Vagina (tissue), 2 donors: ENCODE measurements around the gene TMC8. TPM values are rescaled to one million over a fixed set of nuclear protein-coding genes. Genes with fewer than 3 reads are reported as not detected.

Source experiments
- DNase-seq, 2 donors: peaks; one replicate each; pipeline ENCODE4 v3.0.0-alpha.2; 2017; ENCODE audit errors: extremely low spot score in 2 of 2
- H3K27ac ChIP-seq: fragments of 200-600 bp; sonication (generic); one replicate; pipeline ENCODE4 v1.5.1; 2019
- H3K27me3 ChIP-seq: fragments of 200-600 bp; sonication (generic); one replicate; pipeline ENCODE4 v1.5.1; 2019
- H3K36me3 ChIP-seq, 2 donors: fragments of 200-600 bp; sonication (generic); one replicate each; pipeline ENCODE4 v1.5.1; 2017 to 2019
- H3K4me1 ChIP-seq: fragments of 200-600 bp; sonication (generic); one replicate; pipeline ENCODE4 v1.5.1; 2019
- H3K4me3 ChIP-seq, 2 donors: fragments of 200-600 bp; sonication (generic); 1 replicate in 1 of 2; 2 replicates in 1 of 2; pipeline ENCODE4 v1.5.1; 2016 to 2019
- H3K9me3 ChIP-seq: fragments of 200-600 bp; sonication (generic); one replicate; pipeline ENCODE4 v1.5.1; 2019
- CTCF ChIP-seq, 3 experiments: fragments of 450-650 bp in 2 of 3; fragments of 200-600 bp in 1 of 3; sonication (generic) in 1 of 3; IDR thresholded peaks; one replicate each; pipeline ENCODE4 v1.5.1; 2017 to 2019; ENCODE audit warnings: antibody characterized with exemption in 3 of 3, mild to moderate bottlenecking in 2 of 3, moderate library complexity in 2 of 3
- POLR2A ChIP-seq, 2 donors: fragments of 450-650 bp; IDR thresholded peaks; one replicate each; pipeline ENCODE4 v1.6.1; 2017; ENCODE audit warnings: antibody characterized with exemption in 2 of 2, mild to moderate bottlenecking in 2 of 2, moderate library complexity in 2 of 2
- POLR2AphosphoS5 ChIP-seq, 2 donors: sonication (generic); formaldehyde crosslinking; IDR thresholded peaks; one replicate each; pipeline ENCODE4 v1.9.0; 2017; ENCODE audit warnings: antibody characterized with exemption in 2 of 2, mild to moderate bottlenecking in 2 of 2, low read depth in 1 of 2; ENCODE audit not compliant: insufficient read depth in 1 of 2
- intact Hi-C: fragments of 100-400 bp; cut with DNase I; formaldehyde crosslinking; loops from one replicate; pipeline ENCODE4 v1.15.1; 2023
- total RNA-seq: library from RNA; depleted of rRNA; stranded (reverse); fragments of >200 nt; gene quantifications from one replicate; pipeline ENCODE4 v1.2.3, GENCODE V29; 2016

TMC8 gene
- total RNA-seq, 1 donor from 2014 or later = 24.6 TPM

- Histone ChIP-seq H3K27me3 (no peaks in the 10 kb centered on the region), H3K4me3 (no peak overlapping the region), H3K27ac (no peak overlapping the region), H3K4me1 (peaks cover 35% of the 10 kb centered on the region), H3K9me3 (no peaks in the 10 kb centered on the region), H3K36me3 (no peaks in the 10 kb centered on the region)
- TF ChIP-seq POLR2AphosphoS5 (IDR thresholded peaks at IDR 0.05; ENCODE audit: insufficient read depth in 1 of 2, low read depth in 1 of 2) (no peak), CTCF (IDR thresholded peaks at IDR 0.05) (no peak), POLR2A (IDR thresholded peaks at IDR 0.05) (no peak)
- DNase-seq = no peak
- intact Hi-C loops = no loop called here
Observed at GRCh38 chr17:78148286-78149016, 17.9 kb downstream of the TMC8 start.

GRCh38 chr17:78151514-78152008 lies 21.0 kb downstream of the TMC8 start:
- Histone ChIP-seq H3K36me3 (no peaks in the 10 kb centered on the region), H3K4me1 (peaks cover 5% of the 10 kb centered on the region), H3K4me3 (no peak overlapping the region), H3K27me3 (no peaks in the 10 kb centered on the region), H3K9me3 (no peaks in the 10 kb centered on the region), H3K27ac (no peak overlapping the region)
- intact Hi-C loops = no loop called here
- peak in 1 of 2 donors; percentile 31 for TF ChIP-seq POLR2AphosphoS5 (IDR thresholded peaks at IDR 0.05; ENCODE audit: insufficient read depth in 1 of 2, low read depth in 1 of 2)
- TF ChIP-seq CTCF (IDR thresholded peaks at IDR 0.05) = no peak
- DNase-seq = no peak

- H3K9me3 ChIP-seq = no peaks in the 10 kb centered on the region
- no peak overlapping the region for H3K4me3 ChIP-seq
- no peaks in the 10 kb centered on the region for H3K36me3 ChIP-seq
- peaks cover 5% of the 10 kb centered on the region for H3K4me1 ChIP-seq
- H3K27ac ChIP-seq = no peak overlapping the region
- no peak for TF ChIP-seq POLR2AphosphoS5 (IDR thresholded peaks at IDR 0.05; ENCODE audit: insufficient read depth in 1 of 2, low read depth in 1 of 2)
- TF ChIP-seq CTCF (IDR thresholded peaks at IDR 0.05) = no peak
- TF ChIP-seq POLR2A (IDR thresholded peaks at IDR 0.05) = no peak
- DNase-seq = no peak
- intact Hi-C loops = no loop called here
- no peaks in the 10 kb centered on the region for H3K27me3 ChIP-seq
Observed at GRCh38 chr17:78154903-78155811, 24.6 kb downstream of the TMC8 start.

GRCh38 chr17:78159575-78160158 lies 29.1 kb downstream of the TMC8 start:
- TF ChIP-seq POLR2AphosphoS5 (IDR thresholded peaks at IDR 0.05; ENCODE audit: insufficient read depth in 1 of 2, low read depth in 1 of 2) (peak in 1 of 2 donors; percentile 85), POLR2A (IDR thresholded peaks at IDR 0.05) (no peak)
- Histone ChIP-seq H3K27ac (peak overlapping the region; percentile 72), H3K4me1 (no peaks in the 10 kb centered on the region), H3K9me3 (no peaks in the 10 kb centered on the region), H3K36me3 (no peaks in the 10 kb centered on the region), H3K27me3 (no peaks in the 10 kb centered on the region), H3K4me3 (no peak overlapping the region)
- intact Hi-C loops = no loop called here
- no peak for DNase-seq
